Endothelial cell of umbilical vein (primary cell): ENCODE measurements around the gene RBM33.

Experiments
- CTCF ChIP-seq, 2 donors: IDR thresholded peaks; 1 replicate in 1 of 2; 2 replicates in 1 of 2; pipeline ENCODE4 v1.5.1; 2011; ENCODE audit warnings: low read length in 2 of 2, mild to moderate bottlenecking in 2 of 2, moderate library complexity in 2 of 2, control low read depth in 1 of 2, inconsistent platforms in 1 of 2, low read depth in 1 of 2; ENCODE audit not compliant: insufficient read depth in 1 of 2; ENCODE audit errors: extremely low read depth in 1 of 2
- EZH2 ChIP-seq: IDR thresholded peaks from 2 replicates; pipeline ENCODE4 v1.6.1; 2012; ENCODE audit warnings: borderline replicate concordance, low read depth, mild to moderate bottlenecking, moderate library complexity, low read length, inconsistent platforms; ENCODE audit not compliant: severe bottlenecking
- FOS ChIP-seq: IDR thresholded peaks from 2 replicates; pipeline ENCODE4 v1.6.1; 2011; ENCODE audit warnings: mild to moderate bottlenecking, low read length, moderate library complexity, borderline replicate concordance; ENCODE audit not compliant: insufficient read depth
- GATA2 ChIP-seq: IDR thresholded peaks from 2 replicates; pipeline ENCODE4 v1.7.0; 2011; ENCODE audit warnings: low read depth, mild to moderate bottlenecking, moderate library complexity, mixed read lengths, low read length; ENCODE audit not compliant: insufficient read length, insufficient read depth
- MAX ChIP-seq: IDR thresholded peaks from 2 replicates; pipeline ENCODE4 v1.6.1; 2011; ENCODE audit not compliant: insufficient read depth, insufficient read length
- MYC ChIP-seq: IDR thresholded peaks from one replicate; pipeline ENCODE4 v1.6.1; 2011; ENCODE audit warnings: mild to moderate bottlenecking, low read depth, low read length
- POLR2A ChIP-seq: IDR thresholded peaks from 2 replicates; pipeline ENCODE4 v1.6.1; 2012; ENCODE audit warnings: low read depth, mild to moderate bottlenecking, control low read depth, low read length
- POLR2AphosphoS5 ChIP-seq: IDR thresholded peaks from 2 replicates; pipeline ENCODE4 v1.6.1; 2012; ENCODE audit warnings: low read depth, mild to moderate bottlenecking, control low read depth, low read length, moderate library complexity; ENCODE audit not compliant: insufficient read depth

GRCh38 chr7:155787171-155787851 is 142.8 kb downstream of the RBM33 start:
- TF ChIP-seq POLR2A, result no peak
- TF ChIP-seq CTCF (IDR thresholded peaks at IDR 0.05; ENCODE audit: extremely low read depth in 1 of 2, insufficient read depth in 1 of 2, low read depth in 1 of 2, low read length in 2 of 2), result no peak
- no peak for TF ChIP-seq POLR2AphosphoS5
- TF ChIP-seq MAX, result no peak
- peak; percentile 50 for TF ChIP-seq EZH2
- no peak for TF ChIP-seq GATA2
- TF ChIP-seq FOS, result no peak
- TF ChIP-seq MYC, result no peak
